Stimulated activated naive CD8-positive, alpha-beta T cell treated with anti-CD3 and anti-CD28 coated beads, Interleukin-15, amount 100 ng/mL, for 72 hours (primary cell): ENCODE data around the gene DUS1L.

Experiments used
- ATAC-seq: fragments of 150-1000 bp; cut with Tn5 transposase; 2 replicates; pipeline ENCODE4 v1.10.0; 2021; ENCODE audit warnings: mild to moderate bottlenecking, moderate library complexity
- DNase-seq, 2 donors: peaks; one replicate each; pipeline ENCODE4 v3.0.0; 2021 to 2022
- H3K27ac Mint-ChIP-seq, 2 donors: one replicate each; pipeline ENCODE4 v1.8.0; 2022; ENCODE audit warnings: mild to moderate bottlenecking in 2 of 2, mixed read lengths in 2 of 2, moderate library complexity in 2 of 2
- H3K27me3 Mint-ChIP-seq: one replicate; pipeline ENCODE4 v1.8.0; 2022; ENCODE audit warnings: mixed read lengths
- H3K4me1 Mint-ChIP-seq: one replicate; pipeline ENCODE4 v1.8.0; 2022; ENCODE audit warnings: mild to moderate bottlenecking, mixed read lengths
- H3K4me3 Mint-ChIP-seq, 2 donors: one replicate each; pipeline ENCODE4 v1.8.0; 2022; ENCODE audit warnings: mild to moderate bottlenecking in 2 of 2, mixed read lengths in 2 of 2, moderate library complexity in 1 of 2
- H3K9me3 Mint-ChIP-seq, 2 donors: one replicate each; pipeline ENCODE4 v1.8.0; 2022; ENCODE audit warnings: mixed read lengths in 2 of 2

DUS1L gene

DNA sequence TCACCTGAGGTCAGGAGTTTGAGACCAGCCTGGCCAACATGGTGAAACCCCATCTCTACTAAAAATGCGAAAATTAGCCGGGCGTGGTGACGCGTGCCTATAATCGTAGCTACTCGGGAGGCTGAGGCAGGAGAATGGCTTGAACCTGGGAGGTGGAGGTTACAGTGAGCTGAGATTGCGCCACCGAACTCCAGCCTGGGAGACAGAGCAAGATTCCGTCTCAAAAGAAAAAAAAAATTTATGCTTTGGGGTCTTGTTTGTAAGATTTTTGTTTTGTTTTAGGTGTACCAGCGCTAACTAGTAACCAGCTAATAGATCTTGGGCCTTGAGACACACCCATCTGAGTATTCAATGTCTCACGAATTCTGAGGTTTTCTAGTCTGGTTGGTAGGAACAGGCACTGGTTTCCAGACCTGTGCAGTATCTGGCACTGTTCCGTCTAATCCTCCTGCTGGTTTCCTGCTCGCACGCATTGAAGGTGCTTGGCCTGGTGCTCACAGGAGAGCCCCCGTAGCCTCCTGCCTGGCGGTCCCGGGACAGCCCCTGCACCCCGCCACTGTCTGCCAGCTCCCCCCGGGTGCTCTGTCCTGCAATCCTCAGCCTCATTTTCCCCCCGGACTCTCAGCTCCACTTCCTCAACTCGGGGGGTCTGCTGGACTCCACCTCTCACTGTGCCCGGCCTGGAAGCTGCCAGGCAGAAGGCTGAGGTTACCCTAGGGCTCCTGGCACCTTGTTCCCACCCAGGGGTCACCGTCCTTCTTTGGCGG lies 10.6 kb upstream of the DUS1L start:
- DNase-seq (no peak), ATAC-seq (no peak)
- Mint-ChIP-seq H3K27ac (no peak overlapping the region), H3K27me3 (no peaks in the 10 kb centered on the region), H3K9me3 (no peaks in the 10 kb centered on the region), H3K4me3 (no peak overlapping the region), H3K4me1 (no peaks in the 10 kb centered on the region)

GRCh38 chr17:82073446-82073845 lies 7.8 kb upstream of the DUS1L start:
- ATAC-seq (no peak), DNase-seq (no peak)
- H3K27ac Mint-ChIP-seq: no peak overlapping the region
- no peaks in the 10 kb centered on the region for H3K4me1 Mint-ChIP-seq
- no peaks in the 10 kb centered on the region for H3K27me3 Mint-ChIP-seq
- no peaks in the 10 kb centered on the region for H3K9me3 Mint-ChIP-seq
- no peak overlapping the region for H3K4me3 Mint-ChIP-seq

DNA sequence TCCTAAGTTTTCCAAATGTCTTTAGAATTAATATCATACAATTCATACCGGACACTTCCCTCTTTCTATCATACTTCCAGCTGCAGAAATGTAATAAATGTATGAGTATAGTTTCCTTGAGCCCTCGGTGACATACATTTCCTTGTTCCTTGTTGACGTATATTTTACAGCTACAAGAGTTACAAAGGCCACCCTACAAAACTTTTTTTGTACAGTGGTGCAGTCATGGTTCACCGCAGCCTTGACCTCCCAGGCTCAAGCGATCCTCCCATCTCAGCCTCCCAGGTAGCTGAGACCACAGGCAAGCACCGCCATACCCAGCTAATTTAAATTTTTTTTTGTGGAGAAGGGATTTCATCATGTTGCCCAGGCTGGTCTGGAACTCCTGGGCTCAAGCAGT lies 7.2 kb upstream of the DUS1L start:
- DNase-seq: no peak
- Mint-ChIP-seq H3K4me3 (no peak overlapping the region), H3K4me1 (no peaks in the 10 kb centered on the region), H3K27ac (no peak overlapping the region), H3K27me3 (no peaks in the 10 kb centered on the region), H3K9me3 (no peaks in the 10 kb centered on the region)
- ATAC-seq: no peak

DNA sequence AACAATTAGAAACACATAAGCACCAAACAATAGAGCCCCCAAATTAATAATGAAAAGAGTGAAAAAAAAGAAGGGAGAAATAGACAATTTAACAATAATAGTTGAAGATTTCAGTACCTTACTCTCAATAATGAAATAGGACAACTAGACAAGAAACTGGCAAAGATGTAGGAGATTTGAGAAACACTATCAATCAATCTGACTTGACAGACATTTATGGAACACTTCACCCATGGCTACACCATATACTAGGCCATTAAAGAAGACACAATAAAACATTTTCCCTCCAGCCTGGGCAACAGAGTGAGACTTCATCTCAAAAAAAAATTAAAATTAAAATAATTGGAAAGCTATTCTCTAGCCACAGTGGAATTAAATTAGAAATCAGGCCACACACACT lies 5.0 kb upstream of the DUS1L start:
- Mint-ChIP-seq H3K9me3 (no peaks in the 10 kb centered on the region), H3K4me3 (no peak overlapping the region), H3K27ac (peak overlapping the region in 1 of 2 donors; percentile 23), H3K4me1 (peaks cover 8% of the 10 kb centered on the region), H3K27me3 (no peaks in the 10 kb centered on the region)
- ATAC-seq (no peak), DNase-seq (no peak)

DNA sequence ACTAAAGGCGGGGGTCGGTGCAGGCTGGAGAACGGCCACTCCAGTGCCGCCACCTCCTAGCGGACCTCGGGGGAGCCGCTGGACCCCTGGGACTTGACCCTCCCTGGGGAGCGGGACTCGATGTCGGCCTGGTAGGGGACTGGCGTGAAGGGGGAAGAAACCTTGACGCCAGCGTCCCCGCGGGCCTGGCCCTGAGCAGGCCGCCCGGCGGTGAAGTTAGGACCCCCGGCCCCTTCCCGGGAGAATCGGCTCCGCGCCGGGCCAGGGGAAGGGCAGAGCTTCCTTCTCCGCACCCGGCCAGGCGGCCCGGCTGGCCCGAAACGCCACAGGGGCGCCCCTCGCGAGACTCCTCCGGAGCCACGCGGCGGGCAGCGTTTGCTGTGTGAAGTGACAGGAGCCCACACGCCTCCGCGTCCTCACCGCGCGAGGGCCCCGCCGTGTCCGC lies 389 bp downstream of the DUS1L start:
- ATAC-seq: peak; percentile 59
- Mint-ChIP-seq H3K9me3 (no peaks in the 10 kb centered on the region), H3K4me1 (peaks cover 29% of the 10 kb centered on the region), H3K27me3 (no peaks in the 10 kb centered on the region), H3K4me3 (peak overlapping the region; percentile 64 to 84), H3K27ac (peak overlapping the region in 1 of 2 donors; percentile 67)
- no peak for DNase-seq

DNA sequence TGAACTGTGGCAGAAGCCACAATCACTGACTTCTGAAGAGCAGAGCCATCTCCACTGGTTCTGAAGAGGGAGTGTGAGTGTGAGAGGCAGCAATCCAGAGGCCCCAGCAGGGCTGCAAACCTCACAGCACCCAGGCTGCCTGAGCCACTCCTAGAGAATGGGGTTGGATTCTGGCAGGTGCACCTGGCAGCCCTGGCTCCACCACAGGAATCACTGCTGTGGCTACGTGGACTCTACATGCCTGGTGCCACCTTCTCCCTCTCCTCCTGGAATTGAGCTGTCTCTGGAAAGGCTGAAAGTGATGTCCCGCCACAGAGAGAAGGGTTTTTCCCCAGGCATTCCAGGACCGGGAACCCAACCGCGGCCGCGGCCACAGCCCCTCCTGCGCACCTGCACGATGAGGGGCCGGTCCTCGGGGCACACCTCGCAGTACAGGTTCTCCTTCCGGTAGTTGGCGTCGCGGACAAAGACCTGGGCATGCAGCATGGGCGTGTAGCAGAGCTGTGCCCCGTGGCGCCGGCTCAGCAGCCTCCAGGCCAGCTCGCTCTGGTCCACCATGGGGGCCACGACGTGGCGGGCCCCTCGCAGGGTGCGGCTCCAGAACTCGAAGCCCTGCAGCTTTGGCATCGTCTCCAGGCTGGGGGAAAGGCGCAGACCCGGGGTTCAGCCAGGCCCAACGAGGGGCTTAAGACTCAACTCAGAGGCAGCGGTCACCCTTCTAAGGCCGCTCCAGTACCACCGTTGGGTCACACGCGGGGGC lies 991 bp downstream of the DUS1L start:
- Mint-ChIP-seq H3K27me3 (no peaks in the 10 kb centered on the region), H3K4me3 (peak overlapping the region; percentile 64 to 84), H3K9me3 (no peaks in the 10 kb centered on the region), H3K4me1 (peaks cover 29% of the 10 kb centered on the region), H3K27ac (peak overlapping the region in 1 of 2 donors; percentile 67)
- no peak for DNase-seq
- ATAC-seq: no peak

- H3K27me3 Mint-ChIP-seq: no peaks in the 10 kb centered on the region
- no peak for ATAC-seq
- peaks cover 29% of the 10 kb centered on the region for H3K4me1 Mint-ChIP-seq
- peak overlapping the region in 1 of 2 donors; percentile 42 for H3K27ac Mint-ChIP-seq
- DNase-seq: no peak
- no peaks in the 10 kb centered on the region for H3K9me3 Mint-ChIP-seq
- peak overlapping the region; percentile 64 to 84 for H3K4me3 Mint-ChIP-seq
Observed at GRCh38 chr17:82063424-82064415, 1.9 kb downstream of the DUS1L start.

DNA sequence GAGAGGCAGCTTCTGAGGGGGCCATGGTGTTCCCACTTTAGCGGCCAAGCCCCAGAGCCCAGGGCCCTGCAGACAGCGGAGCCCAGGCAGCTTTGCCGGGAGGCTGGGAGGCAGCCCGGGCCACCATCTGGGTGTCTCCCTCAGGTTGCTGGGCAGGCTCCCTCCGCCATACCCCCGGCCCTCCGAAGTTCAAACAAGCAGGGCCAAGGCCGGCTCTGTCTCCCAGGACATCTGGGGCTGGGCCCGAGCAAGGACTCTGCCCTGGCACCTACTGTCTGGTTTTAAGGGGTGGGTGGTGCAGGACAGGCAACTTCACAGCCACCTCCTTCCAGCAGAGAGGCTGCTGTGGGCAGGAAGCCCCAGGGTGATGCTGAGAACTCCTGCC lies 2.6 kb downstream of the DUS1L start:
- peaks cover 29% of the 10 kb centered on the region for H3K4me1 Mint-ChIP-seq
- ATAC-seq: no peak
- no peaks in the 10 kb centered on the region for H3K9me3 Mint-ChIP-seq
- no peak for DNase-seq
- H3K4me3 Mint-ChIP-seq: no peak overlapping the region
- H3K27ac Mint-ChIP-seq: no peak overlapping the region
- no peaks in the 10 kb centered on the region for H3K27me3 Mint-ChIP-seq

GRCh38 chr17:82062076-82062983 lies 3.3 kb downstream of the DUS1L start:
- Mint-ChIP-seq H3K4me3 (no peak overlapping the region), H3K27ac (no peak overlapping the region)

GRCh38 chr17:82061047-82061925 lies 4.3 kb downstream of the DUS1L start:
- ATAC-seq (no peak), DNase-seq (no peak)
- peak overlapping the region in 1 of 2 donors; percentile 6 for H3K27ac Mint-ChIP-seq

More at GRCh38 chr17:82062076-82062983, 3.3 kb downstream of the DUS1L start:
- H3K4me1 Mint-ChIP-seq: peaks cover 29% of the 10 kb centered on the region
- H3K9me3 Mint-ChIP-seq: no peaks in the 10 kb centered on the region
- ATAC-seq: no peak
- no peaks in the 10 kb centered on the region for H3K27me3 Mint-ChIP-seq
- DNase-seq: no peak

DNA sequence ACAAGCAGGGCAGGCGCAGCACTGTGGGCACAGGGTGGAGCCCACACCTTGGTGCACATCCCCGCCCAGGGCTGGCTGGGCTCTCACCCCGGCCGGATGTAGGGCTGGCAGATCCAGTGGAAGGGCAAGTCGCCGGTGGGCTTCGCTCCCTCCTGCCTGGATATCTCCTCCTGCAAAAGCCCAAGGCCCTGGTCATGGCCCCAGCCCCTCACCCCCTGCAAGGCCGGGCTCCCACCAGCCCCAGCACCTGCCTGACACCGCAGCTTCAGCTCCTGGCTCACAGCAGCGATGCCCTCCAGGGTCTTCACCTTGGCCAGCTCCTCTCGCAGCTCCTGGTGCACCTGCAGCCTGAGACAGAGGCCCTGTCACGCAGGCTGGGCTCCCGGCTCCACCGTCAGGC lies 5.0 kb downstream of the DUS1L start:
- H3K9me3 Mint-ChIP-seq: no peaks in the 10 kb centered on the region
- peak overlapping the region in 1 of 2 donors; percentile 88 for H3K27ac Mint-ChIP-seq
- peaks cover 21% of the 10 kb centered on the region for H3K4me1 Mint-ChIP-seq
- ATAC-seq (no peak), DNase-seq (no peak)
- no peak overlapping the region for H3K4me3 Mint-ChIP-seq
- no peaks in the 10 kb centered on the region for H3K27me3 Mint-ChIP-seq

More at GRCh38 chr17:82061047-82061925, 4.3 kb downstream of the DUS1L start:
- no peak overlapping the region for H3K4me3 Mint-ChIP-seq
- H3K4me1 Mint-ChIP-seq: peaks cover 25% of the 10 kb centered on the region
- H3K9me3 Mint-ChIP-seq: no peaks in the 10 kb centered on the region
- H3K27me3 Mint-ChIP-seq: no peaks in the 10 kb centered on the region

GRCh38 chr17:82060001-82060380 lies 5.6 kb downstream of the DUS1L start:
- ATAC-seq: no peak
- H3K4me3 Mint-ChIP-seq: no peak overlapping the region
- DNase-seq: no peak
- peaks cover 25% of the 10 kb centered on the region for H3K4me1 Mint-ChIP-seq
- no peaks in the 10 kb centered on the region for H3K9me3 Mint-ChIP-seq
- no peaks in the 10 kb centered on the region for H3K27me3 Mint-ChIP-seq
- peak overlapping the region in 1 of 2 donors; percentile 88 for H3K27ac Mint-ChIP-seq

- Mint-ChIP-seq H3K4me3 (no peak overlapping the region), H3K9me3 (no peaks in the 10 kb centered on the region), H3K4me1 (peaks cover 23% of the 10 kb centered on the region), H3K27me3 (no peaks in the 10 kb centered on the region), H3K27ac (peak overlapping the region in 1 of 2 donors; percentile 67)
- ATAC-seq (no peak), DNase-seq (no peak)
Observed at GRCh38 chr17:82059272-82060000, 6.2 kb downstream of the DUS1L start.
